ENCODE results near the gene L3MBTL4.

GRCh38 chr18:6255116-6255705, 159.5 kb downstream of the L3MBTL4 start:
- TF ChIP-seq EP300 (IDR thresholded peaks at IDR 0.05; ENCODE audit: borderline replicate concordance) = no peak
- no peak for TF ChIP-seq YY1 (IDR thresholded peaks at IDR 0.05; ENCODE audit: low read depth)
- no peak for TF ChIP-seq EGR1 (IDR thresholded peaks at IDR 0.05)
